GM12864 (cell line): ENCODE results near the gene RASAL2.

ENCODE experiments used
- DNase-seq: peaks from one replicate; pipeline ENCODE4 v3.0.0-alpha.2; 2011; ENCODE audit warnings: low read depth
- H3K4me3 ChIP-seq: 2 replicates; pipeline ENCODE4 v1.5.1; 2011; ENCODE audit warnings: mild to moderate bottlenecking, low read depth, low read length, control low read depth
- TF ChIP-seq, protein P1 (sequence below): IDR thresholded peaks from 2 replicates; pipeline ENCODE4 v1.5.1; 2011; ENCODE audit warnings: low read depth, mild to moderate bottlenecking, moderate library complexity, low read length, control low read depth, inconsistent platforms; ENCODE audit errors: missing control alignments

The RASAL2 gene

DNA sequence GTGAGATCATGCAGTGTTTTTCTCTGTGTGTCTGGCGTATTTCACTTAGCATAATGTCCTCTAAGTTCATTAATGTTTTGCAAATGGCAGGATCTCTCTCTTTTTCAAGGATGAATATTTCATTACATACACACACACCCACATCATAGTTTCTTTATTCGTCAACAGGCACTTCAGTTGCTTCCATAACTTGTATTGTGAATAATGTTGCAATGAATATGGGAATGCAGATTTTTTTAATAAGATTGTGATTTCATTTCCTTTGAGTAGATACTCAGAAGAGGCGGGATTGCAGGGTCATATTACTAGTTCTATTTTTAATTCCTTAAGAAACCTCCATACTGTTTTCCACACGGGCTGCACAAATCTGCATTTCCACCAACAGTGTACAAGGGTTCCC, 268.8 kb downstream of the RASAL2 start:
- DNase-seq: no peak
- H3K4me3 ChIP-seq: no peak overlapping the region
- TF ChIP-seq, protein P1, sequence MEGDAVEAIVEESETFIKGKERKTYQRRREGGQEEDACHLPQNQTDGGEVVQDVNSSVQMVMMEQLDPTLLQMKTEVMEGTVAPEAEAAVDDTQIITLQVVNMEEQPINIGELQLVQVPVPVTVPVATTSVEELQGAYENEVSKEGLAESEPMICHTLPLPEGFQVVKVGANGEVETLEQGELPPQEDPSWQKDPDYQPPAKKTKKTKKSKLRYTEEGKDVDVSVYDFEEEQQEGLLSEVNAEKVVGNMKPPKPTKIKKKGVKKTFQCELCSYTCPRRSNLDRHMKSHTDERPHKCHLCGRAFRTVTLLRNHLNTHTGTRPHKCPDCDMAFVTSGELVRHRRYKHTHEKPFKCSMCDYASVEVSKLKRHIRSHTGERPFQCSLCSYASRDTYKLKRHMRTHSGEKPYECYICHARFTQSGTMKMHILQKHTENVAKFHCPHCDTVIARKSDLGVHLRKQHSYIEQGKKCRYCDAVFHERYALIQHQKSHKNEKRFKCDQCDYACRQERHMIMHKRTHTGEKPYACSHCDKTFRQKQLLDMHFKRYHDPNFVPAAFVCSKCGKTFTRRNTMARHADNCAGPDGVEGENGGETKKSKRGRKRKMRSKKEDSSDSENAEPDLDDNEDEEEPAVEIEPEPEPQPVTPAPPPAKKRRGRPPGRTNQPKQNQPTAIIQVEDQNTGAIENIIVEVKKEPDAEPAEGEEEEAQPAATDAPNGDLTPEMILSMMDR: no peak

DNA sequence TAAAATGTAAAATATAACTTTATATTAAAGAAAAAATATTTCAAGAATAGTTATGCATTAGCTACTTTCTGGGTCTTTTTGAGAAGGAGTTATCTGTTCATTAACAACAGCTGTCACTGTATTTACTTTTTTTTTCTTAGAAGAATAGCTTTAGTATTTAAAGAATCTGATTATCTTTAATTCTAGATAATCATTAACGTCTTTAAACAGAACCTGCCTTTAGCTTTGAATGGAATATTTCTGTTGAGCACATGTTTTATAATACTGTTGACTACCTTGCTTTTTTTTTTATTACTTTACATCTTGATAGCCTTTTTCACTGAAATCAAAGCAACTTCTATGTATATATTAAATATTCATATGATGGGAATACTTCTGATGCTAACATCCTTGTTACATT, 270.9 kb downstream of the RASAL2 start:
- TF ChIP-seq, protein P1: no peak
- DNase-seq: no peak
- H3K4me3 ChIP-seq: no peak overlapping the region

DNA sequence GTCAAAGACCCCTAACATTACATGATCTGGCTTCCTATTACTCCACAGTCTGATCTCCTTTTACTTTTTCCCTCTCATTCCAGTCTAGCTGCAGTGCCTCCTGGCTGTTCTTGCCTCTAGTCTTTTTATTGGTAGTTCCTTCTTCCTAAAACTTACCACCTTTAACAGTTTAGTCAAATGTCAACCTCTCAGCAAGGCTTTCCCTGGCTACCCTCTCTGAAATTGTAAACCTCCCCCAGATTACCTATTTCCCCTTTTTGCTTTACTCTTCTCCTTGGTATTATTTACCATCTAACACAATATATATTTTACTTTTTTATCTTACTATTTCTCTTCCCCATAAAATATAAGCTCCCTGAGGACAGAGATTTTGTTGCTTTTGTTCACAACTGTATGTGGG, 273.2 kb downstream of the RASAL2 start:
- no peak overlapping the region for H3K4me3 ChIP-seq
- DNase-seq: no peak
- TF ChIP-seq, protein P1: no peak

DNA sequence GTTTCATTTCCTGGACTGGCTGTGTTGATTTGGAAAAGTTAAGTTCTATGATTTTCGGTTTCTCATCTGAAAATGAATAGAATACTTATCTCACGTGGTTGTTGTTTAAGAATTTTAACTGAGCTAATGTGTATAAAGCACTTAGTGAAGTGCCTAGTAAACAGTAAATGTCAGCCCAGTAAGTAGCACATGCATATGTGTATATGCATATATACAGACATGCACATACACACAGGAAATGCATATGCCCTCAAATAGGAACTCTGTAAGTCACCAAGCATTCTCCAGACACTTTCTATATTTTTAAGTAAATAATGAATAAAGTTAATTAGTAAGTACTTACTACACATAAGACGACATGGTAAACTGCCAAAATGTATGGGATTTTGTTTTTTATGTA, 274.3 kb downstream of the RASAL2 start:
- TF ChIP-seq, protein P1: no peak
- H3K4me3 ChIP-seq: no peak overlapping the region
- DNase-seq: no peak

DNA sequence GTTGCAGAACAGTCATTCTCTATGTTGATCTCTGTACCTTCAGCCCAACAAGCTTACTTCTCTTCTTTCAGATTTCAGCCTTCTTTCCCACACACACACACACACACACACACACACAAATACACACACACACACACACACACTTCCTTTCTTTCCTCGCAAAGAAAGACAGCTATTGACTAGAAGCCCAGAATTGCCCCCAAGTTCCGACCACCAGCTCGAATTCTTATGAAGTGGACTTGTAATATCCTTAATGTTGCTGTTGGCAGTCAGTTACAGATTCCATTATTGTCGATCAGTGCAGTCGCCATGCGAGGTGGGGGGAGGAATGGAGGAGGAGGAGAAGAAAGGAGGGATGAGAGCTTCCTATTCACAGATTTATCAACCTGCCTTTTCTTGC, 277.3 kb downstream of the RASAL2 start:
- DNase-seq: no peak
- TF ChIP-seq, protein P1: no peak
- no peak overlapping the region for H3K4me3 ChIP-seq

DNA sequence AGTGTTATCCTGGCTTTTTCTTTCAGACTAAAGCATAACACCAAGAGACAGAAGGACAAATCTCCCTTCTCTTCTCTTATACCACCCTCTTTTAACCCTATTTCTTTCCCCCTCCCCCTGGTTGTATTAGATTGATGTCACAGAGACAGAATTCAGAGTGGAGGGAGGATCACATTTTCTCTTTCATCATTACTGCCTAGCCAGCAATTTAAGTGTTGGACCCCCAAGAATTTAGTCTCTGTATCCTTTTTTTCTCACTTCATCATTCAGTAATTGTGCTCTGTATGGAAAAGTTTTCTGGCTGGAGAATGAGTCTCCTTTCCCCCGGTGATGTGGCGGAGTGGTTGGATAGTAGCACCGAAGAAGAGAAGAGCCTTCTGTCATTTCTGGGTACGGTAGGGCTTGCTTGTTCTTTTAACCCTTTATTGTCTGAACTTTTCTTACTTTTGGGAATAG, 278.1 kb downstream of the RASAL2 start:
- TF ChIP-seq, protein P1: no peak
- no peak for DNase-seq
- no peak overlapping the region for H3K4me3 ChIP-seq

DNA sequence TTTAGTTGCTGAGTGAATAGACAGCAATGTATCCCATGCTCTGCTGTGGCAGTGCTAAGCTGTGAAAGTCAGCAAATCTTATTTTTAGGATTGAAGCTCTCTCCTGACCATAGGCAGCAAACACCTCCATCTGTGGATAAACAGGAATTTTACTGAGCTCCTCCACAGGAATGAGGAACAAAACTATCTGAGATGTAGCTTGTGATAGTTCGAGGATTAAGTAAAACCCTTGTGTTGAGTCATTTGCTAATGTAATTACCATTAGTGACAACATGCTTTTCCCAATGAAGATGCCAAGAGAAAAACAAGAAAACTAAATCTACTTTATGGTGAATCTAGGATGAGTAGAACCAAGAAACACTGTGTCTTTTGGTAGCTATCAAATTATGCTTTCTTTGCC, 280.1 kb downstream of the RASAL2 start:
- TF ChIP-seq, protein P1: no peak
- no peak for DNase-seq
- no peak overlapping the region for H3K4me3 ChIP-seq
